ENCODE measurements around the gene NAA10. TPM values are rescaled to one million over a fixed set of nuclear protein-coding genes. Genes with fewer than 3 reads are reported as not detected.

NAA10 gene
- total and polyA plus RNA-seq, 2 of the 13 experiments (the other 11 are each of a cell fraction or from before 2014, with no cell fraction given), result 49.2 to 51.7 TPM

DNA sequence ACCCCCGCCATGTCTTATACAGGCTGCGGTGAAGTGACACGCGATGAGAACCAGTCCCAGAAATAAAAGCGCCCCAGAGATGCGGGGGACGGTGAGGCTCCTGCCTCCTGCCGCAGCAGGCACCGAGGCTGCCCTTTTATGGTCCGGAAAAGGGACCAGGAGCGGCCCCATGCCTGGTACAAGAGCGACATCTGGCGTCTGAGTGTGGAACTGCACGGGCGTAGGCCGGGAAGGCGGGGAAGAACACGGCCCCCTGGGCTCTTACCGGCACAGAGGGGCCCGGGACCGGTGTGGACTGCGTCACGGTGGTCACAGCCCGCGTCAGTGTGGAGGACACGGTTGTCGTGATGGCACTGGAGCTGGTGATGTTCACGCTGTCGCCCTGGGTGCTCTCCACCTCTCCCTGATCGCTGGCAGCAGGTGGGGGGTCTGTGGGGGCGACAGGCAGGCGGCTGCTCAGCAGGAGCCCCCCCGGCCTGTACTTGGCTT, 18.5 kb upstream of the NAA10 start (continued):
- TF ChIP-seq XRCC5 (optimal IDR thresholded peaks at IDR 0.05; ENCODE audit: low read length), result peak; percentile 36

- DNase-seq (ENCODE audit: low spot score) (no peak), FAIRE-seq (no peak), ATAC-seq (no peak)
- POLR2A ChIA-PET, result no interaction called here
- no peaks in the 10 kb centered on the region for H3K79me2 ChIP-seq (ENCODE audit: insufficient read depth, low read length)
- BruUV-seq (replicated peaks), result no TSS peak
- 0 out of 2 replicates have a peak, but pooled peaks cover 2% of the 10 kb centered on the region for H4K20me1 ChIP-seq (ENCODE audit: insufficient read depth, low read length)
- H3K36me3 ChIP-seq (replicated peaks in 1 of 2; ENCODE audit: control insufficient read depth in 1 of 2, insufficient read depth in 2 of 2, low read length in 2 of 2), result peaks cover 16 to 59% of the 10 kb centered on the region in 2 experiments; a peak in 4 of 5 replicates
- no peak overlapping the region for H3K27ac ChIP-seq (ENCODE audit: extremely low read length, insufficient read depth, low read length)
- WGBS (ENCODE audit: low lambda C conversion rate), result no CpG with 5 or more reads among the region's 32 CpGs
- no peak overlapping the region for H3K4me2 ChIP-seq (ENCODE audit: low read depth, low read length)
- in situ Hi-C loops (cut with HindIII; ENCODE audit: extremely low pct_ligation_motif_present, low pct_unique_long_range_greater_than_20kb), result no loop called here
- no peak overlapping the region for H3K9ac ChIP-seq (ENCODE audit: insufficient read depth, low read depth, low read length)
- no peaks in the 10 kb centered on the region for H3K9me3 ChIP-seq (ENCODE audit: low read length)
- no peak overlapping the region for H3K4me3 ChIP-seq (replicated peaks in 1 of 3; ENCODE audit: insufficient read depth in 1 of 3, low read depth in 2 of 3, low read length in 3 of 3)
- no peak overlapping the region for H2AFZ ChIP-seq (ENCODE audit: low read length)
- H3K27me3 ChIP-seq (ENCODE audit: control insufficient read depth in 1 of 2, insufficient read depth in 2 of 2, low read length in 2 of 2), result no peaks in the 10 kb centered on the region
- peaks cover 15% of the 10 kb centered on the region for H3K4me1 ChIP-seq (ENCODE audit: insufficient read depth, low read length)
- intact Hi-C loops (cut with micrococcal nuclease; ENCODE audit: unreplicated experiment), result no loop called here
- CTCF ChIA-PET (ENCODE audit: low intra/inter-chr PET ratio, low total read pairs), result interaction anchor here (0.7 to 1.5 kb wide), 3 partner anchors 29 to 189 kb away, joined by 3 to 8 read pairs (median 6); partner anchors contain the start of gene PLXNB3
- TF ChIP-seq AGO2 (optimal IDR thresholded peaks at IDR 0.05; ENCODE audit: low read depth, low read length) (peak; percentile 90), RBFOX2 (IDR thresholded peaks at IDR 0.05; ENCODE audit: low read depth, low read length) (0 out of 2 replicates have a peak, but pooled peaks have one; percentile 32), U2AF2 (IDR thresholded peaks at IDR 0.05; ENCODE audit: low read depth, low read length) (no peak), RBM22 (optimal IDR thresholded peaks at IDR 0.05; ENCODE audit: low read length) (peak; percentile 20), TFDP2 (CRISPR knock-in tag; IDR thresholded peaks at IDR 0.05) (no peak), EED (CRISPR knock-in tag; IDR thresholded peaks at IDR 0.05) (no peak)
- TF ChIP-seq, protein P1, sequence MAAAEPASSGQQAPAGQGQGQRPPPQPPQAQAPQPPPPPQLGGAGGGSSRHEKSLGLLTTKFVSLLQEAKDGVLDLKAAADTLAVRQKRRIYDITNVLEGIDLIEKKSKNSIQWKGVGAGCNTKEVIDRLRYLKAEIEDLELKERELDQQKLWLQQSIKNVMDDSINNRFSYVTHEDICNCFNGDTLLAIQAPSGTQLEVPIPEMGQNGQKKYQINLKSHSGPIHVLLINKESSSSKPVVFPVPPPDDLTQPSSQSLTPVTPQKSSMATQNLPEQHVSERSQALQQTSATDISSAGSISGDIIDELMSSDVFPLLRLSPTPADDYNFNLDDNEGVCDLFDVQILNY (CRISPR knock-in tag; conservative IDR thresholded peaks at IDR 0.05), result no peak
These were observed 17.7 kb upstream of the NAA10 start for GRCh38 chrX:153952373-153953026.
